GM18511 (cell line): ENCODE results near the gene AIFM2.
"Not testable (repeated sequence)": the region's sequence is repeated elsewhere in the genome, so short reads cannot be mapped to it uniquely, and the experiment has no call there.

Experiments used
- ATAC-seq: cut with Tn5 transposase; IDR thresholded peaks from one replicate; pipeline ENCODE4 v1.9.1; 2021; ENCODE audit warnings: mild to moderate bottlenecking, moderate library complexity; ENCODE audit not compliant: unreplicated experiment

AIFM2 gene

DNA sequence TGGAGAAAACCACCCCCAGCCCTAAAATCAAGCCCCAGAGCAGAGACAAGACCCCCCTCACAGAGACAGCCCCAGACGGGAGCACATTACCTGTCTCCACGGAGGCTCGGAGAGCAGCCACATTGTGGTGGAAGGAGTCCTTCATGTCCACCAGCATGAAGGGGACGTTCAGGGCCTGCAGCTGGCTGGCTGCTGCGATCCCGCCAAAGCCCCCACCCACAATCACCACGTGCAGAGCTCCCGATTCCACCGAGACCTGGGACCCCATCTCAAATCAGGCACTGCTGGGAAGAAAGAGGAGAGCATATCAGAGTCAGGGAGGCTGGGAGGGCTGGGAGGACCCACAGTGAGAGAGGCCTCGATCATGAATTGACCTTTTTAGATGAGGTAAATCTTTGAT is 8.8 kb downstream of the AIFM2 start:
- no peak for ATAC-seq

DNA sequence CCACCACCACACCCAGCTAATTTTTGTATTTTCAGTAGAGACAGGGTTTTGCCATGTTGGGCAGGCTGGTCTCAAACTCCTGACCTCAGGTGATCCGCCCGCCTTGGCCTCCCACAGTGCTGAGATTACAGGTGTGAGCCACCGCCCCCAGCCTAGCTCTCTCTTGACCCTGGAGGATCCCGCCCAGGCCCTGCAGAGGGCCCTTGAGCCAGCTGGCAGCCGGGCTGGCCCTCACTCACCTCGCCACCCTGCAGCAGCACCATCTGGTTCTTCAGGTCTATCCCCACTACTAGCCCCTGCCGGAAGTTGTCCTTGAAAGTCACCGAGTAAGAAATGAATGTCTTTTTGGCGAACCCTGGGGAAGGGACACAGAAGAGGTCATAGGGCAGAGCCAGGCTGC is 9.5 kb downstream of the AIFM2 start:
- ATAC-seq, result not testable (repeated sequence)

DNA sequence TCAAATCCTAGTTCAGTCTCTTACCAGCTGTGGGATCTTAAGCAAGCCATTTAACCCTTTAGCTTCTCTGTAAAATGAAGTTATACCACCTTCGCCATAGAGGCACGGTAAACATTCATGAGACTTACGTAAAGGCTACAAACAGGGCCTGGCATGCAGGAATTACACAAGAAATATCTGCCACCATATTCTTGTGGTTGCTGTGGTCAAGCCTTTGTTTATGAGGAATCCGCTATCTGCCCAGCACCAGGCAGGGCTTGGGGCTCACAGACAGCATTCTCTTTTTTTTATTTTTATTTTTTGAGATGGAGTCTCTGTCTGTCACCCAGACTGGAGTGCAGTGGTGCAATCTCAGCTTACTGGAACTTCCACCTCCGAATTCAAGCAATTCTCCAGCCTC is 9.9 kb downstream of the AIFM2 start:
- no peak for ATAC-seq

- ATAC-seq, result no peak
Observed at GRCh38 chr10:70121281-70121949, 11.2 kb downstream of the AIFM2 start.

DNA sequence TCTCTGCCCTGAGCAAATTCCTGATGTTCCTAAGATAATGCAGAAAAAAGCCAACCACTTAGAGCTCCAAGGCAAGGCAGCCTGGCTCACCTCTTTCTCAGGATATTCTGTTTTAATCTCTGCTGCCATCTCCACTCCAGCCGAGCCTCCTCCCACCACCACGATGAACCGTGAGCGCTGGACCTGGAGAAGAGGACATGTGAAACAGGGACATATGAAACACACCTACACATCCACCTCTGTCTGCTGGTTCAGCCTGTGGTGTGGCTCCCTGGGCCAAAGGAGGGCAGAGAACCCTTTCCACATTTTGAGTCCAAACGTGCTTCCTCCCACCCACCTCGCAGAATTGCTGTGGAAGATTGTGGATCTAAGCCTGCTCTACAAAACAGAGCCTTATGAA is 12.2 kb downstream of the AIFM2 start:
- ATAC-seq, result no peak

GRCh38 chr10:70119623-70120022 is 13.0 kb downstream of the AIFM2 start:
- ATAC-seq, result no peak

- no peak for ATAC-seq
Observed at GRCh38 chr10:70119197-70119596, 13.4 kb downstream of the AIFM2 start.

DNA sequence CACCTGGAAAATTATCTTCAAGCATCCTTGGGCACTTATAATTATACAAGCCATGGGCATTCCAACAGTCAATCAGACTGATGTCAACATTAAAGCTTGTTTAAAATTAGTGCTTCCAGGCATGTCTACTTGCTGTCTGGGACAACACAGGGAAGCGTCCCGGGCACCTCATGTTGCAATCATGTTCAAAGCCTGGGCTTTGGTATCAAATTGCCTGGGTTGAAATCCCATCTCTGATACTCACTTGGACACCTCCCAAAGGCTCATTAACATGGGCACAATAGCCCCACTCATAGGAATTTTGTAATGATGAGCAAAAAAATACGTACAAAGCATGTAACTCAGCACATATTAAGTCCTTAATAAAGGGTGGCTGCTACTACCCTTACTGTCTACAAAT is 14.4 kb downstream of the AIFM2 start:
- ATAC-seq, result no peak

DNA sequence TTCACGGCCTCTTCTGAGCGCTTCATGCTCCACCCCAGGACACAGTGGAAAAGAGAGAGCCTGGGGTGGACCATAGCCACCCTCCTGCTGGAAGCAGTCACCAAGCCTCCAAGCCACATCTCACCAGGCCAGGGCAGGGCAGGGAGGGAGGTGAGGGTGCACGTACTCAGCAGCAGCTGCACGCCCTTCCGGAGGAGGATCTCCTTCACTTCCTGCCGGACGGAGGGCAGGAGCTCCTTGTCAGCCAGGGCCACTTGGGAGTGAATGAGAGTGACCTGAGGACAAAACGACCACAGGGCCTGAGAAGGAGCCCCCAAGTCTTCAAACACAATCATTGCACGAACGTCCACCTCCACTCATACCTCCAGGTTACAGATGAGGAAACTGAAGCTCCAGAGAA is 15.0 kb downstream of the AIFM2 start:
- no peak for ATAC-seq

- no peak for ATAC-seq
Observed at GRCh38 chr10:70115948-70116682, 16.5 kb downstream of the AIFM2 start.

GRCh38 chr10:70114902-70115301 is 17.7 kb downstream of the AIFM2 start:
- no peak for ATAC-seq

DNA sequence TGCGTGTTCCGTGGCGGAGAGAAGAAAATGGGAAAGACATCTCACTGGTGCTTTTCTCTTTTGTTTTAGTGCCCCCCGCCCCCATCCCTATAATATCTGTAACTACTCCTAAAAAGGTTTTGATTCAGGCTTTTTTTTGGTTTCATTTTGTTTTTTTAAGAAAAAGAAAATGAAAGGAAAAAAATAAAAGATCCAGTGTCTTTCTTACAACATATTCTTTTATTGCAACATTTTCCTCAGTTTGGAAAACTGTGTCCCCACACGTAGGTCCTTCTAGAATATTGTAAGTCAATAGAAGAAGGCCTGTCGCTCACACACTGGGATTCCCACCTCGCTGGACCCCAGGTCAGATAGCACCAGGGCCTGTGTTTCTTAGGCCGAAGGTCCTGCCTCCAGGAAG is 20.6 kb downstream of the AIFM2 start:
- no peak for ATAC-seq

DNA sequence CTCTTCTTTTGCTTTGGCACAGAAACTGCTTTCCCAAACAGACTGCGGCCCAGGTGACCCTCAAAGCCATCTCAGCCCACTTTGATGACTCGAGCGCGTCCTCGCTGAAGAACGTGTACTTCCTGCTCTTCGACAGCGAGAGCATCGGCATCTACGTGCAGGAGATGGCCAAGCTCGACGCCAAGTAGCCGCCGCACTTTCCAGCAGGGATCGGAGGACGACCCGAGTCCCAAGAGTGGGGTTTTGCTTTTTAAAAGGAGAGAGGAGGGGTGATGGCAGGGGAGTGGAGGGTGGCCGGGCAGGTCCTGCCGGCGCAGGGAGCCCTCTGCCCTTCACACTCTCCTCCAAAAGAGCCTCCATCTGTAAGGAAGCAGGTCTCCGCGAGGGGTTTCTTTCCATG is 21.1 kb downstream of the AIFM2 start:
- ATAC-seq, result no peak

- no peak for ATAC-seq
Observed at GRCh38 chr10:70109064-70109729, 23.4 kb downstream of the AIFM2 start.

- ATAC-seq, result peak; percentile 66
Observed at GRCh38 chr10:70106958-70107791, 25.4 kb downstream of the AIFM2 start.

GRCh38 chr10:70101668-70102067 is 31.0 kb downstream of the AIFM2 start:
- ATAC-seq, result no peak

DNA sequence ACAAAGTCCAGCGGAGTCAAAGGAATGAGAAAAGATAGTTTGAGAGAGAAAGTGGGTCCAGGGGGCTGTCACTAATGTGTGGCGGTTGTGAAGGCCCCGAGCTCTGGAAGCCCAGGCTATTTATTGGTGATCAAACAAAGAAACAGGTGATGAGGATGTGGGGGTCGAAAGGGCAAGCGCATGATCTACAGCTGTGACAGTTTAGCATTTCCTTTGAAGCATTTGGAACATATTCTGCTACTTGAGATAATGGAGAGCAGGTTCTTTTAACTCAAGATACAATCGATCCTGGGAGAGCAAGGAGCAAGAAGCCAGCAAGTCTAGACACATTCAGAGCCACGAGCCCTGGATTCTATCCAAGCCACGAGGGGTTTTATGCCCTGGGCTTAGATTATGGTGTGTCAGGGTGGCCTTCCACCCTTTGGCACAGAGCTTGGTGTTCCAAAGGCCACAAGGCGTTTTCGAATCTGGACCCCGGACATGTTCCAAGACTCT is 31.5 kb downstream of the AIFM2 start:
- not testable (repeated sequence) for ATAC-seq

GRCh38 chr10:70098271-70098670 is 34.4 kb downstream of the AIFM2 start:
- ATAC-seq, result no peak

DNA sequence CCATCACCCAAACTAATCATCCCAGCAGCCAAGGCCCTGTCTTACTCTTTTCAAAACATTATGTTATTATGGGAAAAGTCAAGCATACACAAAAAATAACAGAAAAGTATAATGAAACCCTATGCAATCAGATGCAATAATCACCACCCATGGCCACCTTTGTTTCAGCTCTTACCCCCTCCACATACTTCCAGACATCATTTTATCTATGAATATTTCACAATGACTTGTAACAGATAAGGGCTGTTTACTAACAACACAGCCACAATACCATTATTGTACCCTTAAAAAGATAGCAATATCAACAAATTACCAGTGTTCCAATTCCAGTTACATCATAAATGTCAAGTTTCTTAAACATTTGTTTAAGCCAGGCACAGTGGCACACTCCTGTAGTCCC is 35.2 kb downstream of the AIFM2 start:
- ATAC-seq, result no peak

DNA sequence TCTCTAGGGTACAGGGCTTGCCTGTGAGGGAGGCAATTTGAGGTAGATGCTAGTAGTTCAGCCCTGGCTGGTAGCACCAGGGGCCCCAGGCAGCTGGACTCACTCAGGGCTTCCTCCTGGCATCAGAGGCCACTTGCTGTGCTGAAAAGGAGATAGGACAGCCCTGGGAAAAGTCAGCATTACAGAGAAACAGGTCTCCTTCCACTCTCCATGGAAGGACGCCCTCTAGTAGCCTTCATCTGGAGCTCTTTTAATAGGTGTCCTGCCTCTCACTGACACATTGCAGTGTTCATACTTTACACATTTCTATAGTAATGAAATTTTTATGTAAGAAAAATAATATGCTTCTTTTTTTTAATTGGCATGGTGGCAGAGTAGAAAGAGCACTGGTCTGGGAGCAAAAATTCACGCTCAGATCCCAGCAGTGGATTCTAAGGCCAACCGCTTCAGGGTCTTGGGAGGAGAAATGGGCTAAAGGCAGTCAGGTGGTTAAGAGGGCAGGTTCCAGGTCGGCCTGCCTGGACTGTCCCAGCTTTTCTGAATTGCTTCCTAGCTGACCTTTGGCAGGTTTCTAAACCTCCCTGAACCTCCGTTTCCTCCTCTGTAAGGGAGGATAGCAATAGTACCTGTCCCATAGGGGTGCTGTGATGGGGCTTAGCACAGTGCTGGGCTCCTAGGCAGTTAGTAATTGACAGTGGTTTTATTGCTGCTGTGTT is 35.8 kb downstream of the AIFM2 start:
- no peak for ATAC-seq
